BLaER1 treated with 17β-estradiol and CSF1 and Interleukin-3, amounts not matched to agents 10 nM and 100 nM (cell line): ENCODE measurements around the gene DNAJC24.

Experiments
- H3K27ac ChIP-seq, 11 experiments: shearing (Covaris generic); formaldehyde crosslinking; 2 replicates each; pipeline ENCODE4 v1.8.1; 2022
- H3K27me3 ChIP-seq, 11 experiments: shearing (Covaris generic); formaldehyde crosslinking; 2 replicates each; pipeline ENCODE4 v1.8.1; 2022
- H3K36me3 ChIP-seq, 11 experiments: shearing (Covaris generic); formaldehyde crosslinking; 2 replicates each; pipeline ENCODE4 v1.8.1; 2022
- H3K4me1 ChIP-seq, 10 experiments: shearing (Covaris generic); formaldehyde crosslinking; 2 replicates each; pipeline ENCODE4 v1.8.1; 2022
- H3K4me2 ChIP-seq, 11 experiments: shearing (Covaris generic); formaldehyde crosslinking; 2 replicates each; pipeline ENCODE4 v1.8.1; 2022
- H3K4me3 ChIP-seq, 10 experiments: shearing (Covaris generic); formaldehyde crosslinking; 2 replicates each; pipeline ENCODE4 v1.8.1; 2022
- H3K9ac ChIP-seq, 11 experiments: shearing (Covaris generic); formaldehyde crosslinking; 2 replicates each; pipeline ENCODE4 v1.8.1; 2022
- H3K9me3 ChIP-seq, 11 experiments: shearing (Covaris generic); formaldehyde crosslinking; replicated peaks in 1 of 11; 2 replicates each; pipeline ENCODE4 v1.8.1; 2022
- H4K20me1 ChIP-seq, 11 experiments: shearing (Covaris generic); formaldehyde crosslinking; 2 replicates each; pipeline ENCODE4 v1.8.1; 2022
- Cebpa-rat ChIP-seq, 11 experiments: shearing (Covaris generic); IDR thresholded peaks; 2 replicates each; pipeline ENCODE4 v1.8.1; 2022

Gene DNAJC24

GRCh38 chr11:31450841-31451240, 81.2 kb downstream of the DNAJC24 start:
- Histone ChIP-seq H3K27ac (no peak overlapping the region), H3K9ac (no peak overlapping the region), H4K20me1 (no peaks in the 10 kb centered on the region), H3K9me3 (no peaks in the 10 kb centered on the region), H3K27me3 (no peaks in the 10 kb centered on the region), H3K4me3 (no peak overlapping the region), H3K4me1 (no peaks in the 10 kb centered on the region), H3K4me2 (no peak overlapping the region), H3K36me3 (peaks cover 11 to 54% (median 23%) of the 10 kb centered on the region in 11 experiments; a peak in 17 of 22 replicates)
- TF ChIP-seq Cebpa-rat (IDR thresholded peaks at IDR 0.05) = no peak

GRCh38 chr11:31455177-31455576, 85.5 kb downstream of the DNAJC24 start:
- Histone ChIP-seq H3K9me3 (no peaks in the 10 kb centered on the region), H3K36me3 (peaks cover 5 to 60% (median 21%) of the 10 kb centered on the region in 11 experiments; a peak in 15 of 22 replicates), H3K4me3 (no peak overlapping the region), H3K9ac (no peak overlapping the region), H3K4me2 (no peak overlapping the region), H3K27ac (no peak overlapping the region), H3K4me1 (no peaks in the 10 kb centered on the region), H4K20me1 (no peaks in the 10 kb centered on the region), H3K27me3 (no peaks in the 10 kb centered on the region)
- TF ChIP-seq Cebpa-rat (IDR thresholded peaks at IDR 0.05) = no peak

- Histone ChIP-seq H3K4me1 (no peaks in the 10 kb centered on the region), H4K20me1 (no peaks in the 10 kb centered on the region), H3K9ac (no peak overlapping the region), H3K27ac (no peak overlapping the region), H3K9me3 (peaks cover 15 to 38% (median 32%) of the 10 kb centered on the region in 11 experiments), H3K27me3 (no peaks in the 10 kb centered on the region), H3K36me3 (peaks cover 0 to 49% (median 18%) of the 10 kb centered on the region in 11 experiments; a peak in 13 of 22 replicates), H3K4me3 (no peak overlapping the region), H3K4me2 (no peak overlapping the region)
- no peak for TF ChIP-seq Cebpa-rat (IDR thresholded peaks at IDR 0.05)
These were observed 94.8 kb downstream of the DNAJC24 start for GRCh38 chr11:31464436-31464835.

GRCh38 chr11:31474083-31474482, 104.4 kb downstream of the DNAJC24 start:
- H4K20me1 ChIP-seq = 0 out of 22 replicates have a peak, but pooled peaks cover 0 to 3% (median 0%) of the 10 kb centered on the region in 11 experiments
- H3K4me1 ChIP-seq = no peaks in the 10 kb centered on the region
- peaks cover 0 to 7% (median 0%) of the 10 kb centered on the region in 11 experiments; a peak in 3 of 22 replicates for H3K36me3 ChIP-seq
- H3K4me2 ChIP-seq = no peak overlapping the region
- H3K27ac ChIP-seq = no peak overlapping the region
- no peak overlapping the region for H3K9ac ChIP-seq
- TF ChIP-seq Cebpa-rat (IDR thresholded peaks at IDR 0.05) = no peak
- no peaks in the 10 kb centered on the region for H3K27me3 ChIP-seq
- no peak overlapping the region for H3K4me3 ChIP-seq
- H3K9me3 ChIP-seq = no peaks in the 10 kb centered on the region; a peak in 1 of 22 replicates

- H3K4me2 ChIP-seq = no peak overlapping the region
- H4K20me1 ChIP-seq = 0 out of 22 replicates have a peak, but pooled peaks cover 0 to 3% (median 0%) of the 10 kb centered on the region in 11 experiments
- no peak overlapping the region for H3K4me3 ChIP-seq
- H3K36me3 ChIP-seq = peaks cover 0 to 3% (median 0%) of the 10 kb centered on the region in 11 experiments; a peak in 3 of 22 replicates
- no peaks in the 10 kb centered on the region; a peak in 2 of 22 replicates for H3K9me3 ChIP-seq
- H3K27ac ChIP-seq = no peak overlapping the region
- TF ChIP-seq Cebpa-rat (IDR thresholded peaks at IDR 0.05) = no peak
- H3K9ac ChIP-seq = no peak overlapping the region
- H3K4me1 ChIP-seq = no peaks in the 10 kb centered on the region
- no peaks in the 10 kb centered on the region for H3K27me3 ChIP-seq
These were observed 108.0 kb downstream of the DNAJC24 start for GRCh38 chr11:31477528-31478222.

- H3K4me2 ChIP-seq = no peak overlapping the region
- H3K27me3 ChIP-seq = no peaks in the 10 kb centered on the region
- no peak for TF ChIP-seq Cebpa-rat (IDR thresholded peaks at IDR 0.05)
- no peaks in the 10 kb centered on the region for H3K4me1 ChIP-seq
- H3K9me3 ChIP-seq = no peaks in the 10 kb centered on the region; a peak in 2 of 22 replicates
- 0 out of 22 replicates have a peak, but pooled peaks cover 0 to 3% (median 0%) of the 10 kb centered on the region in 11 experiments for H4K20me1 ChIP-seq
- H3K9ac ChIP-seq = no peak overlapping the region
- H3K36me3 ChIP-seq = peaks cover 0 to 7% (median 0%) of the 10 kb centered on the region in 11 experiments; a peak in 3 of 22 replicates
- H3K4me3 ChIP-seq = no peak overlapping the region
- no peak overlapping the region for H3K27ac ChIP-seq
These were observed 108.5 kb downstream of the DNAJC24 start for GRCh38 chr11:31478223-31478590.

GRCh38 chr11:31479066-31479465, 109.4 kb downstream of the DNAJC24 start:
- no peaks in the 10 kb centered on the region for H3K4me1 ChIP-seq
- no peaks in the 10 kb centered on the region; a peak in 2 of 22 replicates for H3K9me3 ChIP-seq
- 0 out of 22 replicates have a peak, but pooled peaks cover 0 to 3% (median 0%) of the 10 kb centered on the region in 11 experiments for H4K20me1 ChIP-seq
- no peak overlapping the region for H3K4me3 ChIP-seq
- no peak for TF ChIP-seq Cebpa-rat (IDR thresholded peaks at IDR 0.05)
- no peak overlapping the region for H3K4me2 ChIP-seq
- H3K27me3 ChIP-seq = no peaks in the 10 kb centered on the region
- H3K27ac ChIP-seq = no peak overlapping the region
- H3K9ac ChIP-seq = no peak overlapping the region
- peaks cover 0 to 8% (median 0%) of the 10 kb centered on the region in 11 experiments; a peak in 2 of 22 replicates for H3K36me3 ChIP-seq

GRCh38 chr11:31480930-31481329, 111.3 kb downstream of the DNAJC24 start:
- Histone ChIP-seq H4K20me1 (no peaks in the 10 kb centered on the region; a peak in 1 of 22 replicates), H3K27me3 (no peaks in the 10 kb centered on the region), H3K4me3 (no peak overlapping the region), H3K36me3 (peaks cover 0 to 7% (median 0%) of the 10 kb centered on the region in 11 experiments; a peak in 1 of 22 replicates), H3K4me1 (no peaks in the 10 kb centered on the region), H3K9ac (no peak overlapping the region), H3K4me2 (no peak overlapping the region), H3K9me3 (no peaks in the 10 kb centered on the region; a peak in 2 of 22 replicates), H3K27ac (no peak overlapping the region)
- TF ChIP-seq Cebpa-rat (IDR thresholded peaks at IDR 0.05) = no peak
